GM23248 (cell line): ENCODE data around the gene ARFGEF3. TPM values are rescaled to one million over a fixed set of nuclear protein-coding genes. Genes with fewer than 3 reads are reported as not detected.

Experiments used
- DNase-seq: peaks from one replicate; pipeline ENCODE4 v3.0.0-alpha.2; 2015
- H2AFZ ChIP-seq: fragments of 200-600 bp; sonication (generic); 2 replicates; pipeline ENCODE4 v1.6.1; 2016; ENCODE audit warnings: antibody characterized with exemption
- H3F3A ChIP-seq: fragments of 200-600 bp; sonication (generic); 2 replicates; pipeline ENCODE4 v1.6.1; 2016; ENCODE audit warnings: mild to moderate bottlenecking, antibody characterized with exemption, mixed run types; ENCODE audit not compliant: insufficient read depth
- H3K27ac ChIP-seq: fragments of 200-600 bp; sonication (generic); 2 replicates; pipeline ENCODE4 v1.5.1; 2016; ENCODE audit warnings: mild to moderate bottlenecking
- H3K27me3 ChIP-seq: fragments of 200-600 bp; sonication (generic); replicated peaks from 2 replicates; pipeline ENCODE4 v1.6.1; 2016; ENCODE audit warnings: mild to moderate bottlenecking; ENCODE audit not compliant: insufficient read depth
- H3K36me3 ChIP-seq: fragments of 200-600 bp; sonication (generic); 2 replicates; pipeline ENCODE4 v1.6.1; 2016; ENCODE audit warnings: low read depth, mild to moderate bottlenecking
- H3K4me1 ChIP-seq: fragments of 200-600 bp; sonication (generic); 2 replicates; pipeline ENCODE4 v1.6.1; 2016; ENCODE audit warnings: mild to moderate bottlenecking; ENCODE audit not compliant: insufficient read depth
- H3K4me2 ChIP-seq: fragments of 200-600 bp; sonication (generic); one replicate; pipeline ENCODE4 v1.6.1; 2016; ENCODE audit warnings: mild to moderate bottlenecking; ENCODE audit not compliant: unreplicated experiment
- H3K4me3 ChIP-seq: fragments of 200-600 bp; sonication (generic); 2 replicates; pipeline ENCODE4 v1.5.1; 2016; ENCODE audit warnings: mild to moderate bottlenecking
- H3K79me2 ChIP-seq: fragments of 200-600 bp; sonication (generic); 2 replicates; pipeline ENCODE4 v1.6.1; 2016; ENCODE audit warnings: mild to moderate bottlenecking; ENCODE audit not compliant: insufficient read depth
- H3K9ac ChIP-seq: fragments of 200-600 bp; sonication (generic); 2 replicates; pipeline ENCODE4 v1.6.1; 2016; ENCODE audit warnings: mild to moderate bottlenecking
- H3K9me2 ChIP-seq: fragments of 200-600 bp; sonication (generic); 2 replicates; pipeline ENCODE4 v1.6.1; 2016; ENCODE audit warnings: mixed run types, mild to moderate bottlenecking, moderate library complexity; ENCODE audit not compliant: insufficient read depth
- H3K9me3 ChIP-seq: fragments of 200-600 bp; sonication (generic); one replicate; pipeline ENCODE4 v1.6.1; 2017; ENCODE audit warnings: low read depth
- H4K20me1 ChIP-seq: fragments of 200-600 bp; sonication (generic); 2 replicates; pipeline ENCODE4 v1.6.0; 2016; ENCODE audit not compliant: insufficient read depth
- EZH2 ChIP-seq: fragments of 200-600 bp; sonication (generic); IDR thresholded peaks from 2 replicates; pipeline ENCODE4 v1.6.1; 2018; ENCODE audit warnings: antibody characterized with exemption, mild to moderate bottlenecking; ENCODE audit not compliant: insufficient read depth, poor library complexity, severe bottlenecking
- EZH2phosphoT487 ChIP-seq: fragments of 200-600 bp; sonication (generic); IDR thresholded peaks from 2 replicates; pipeline ENCODE4 v1.6.1; 2018; ENCODE audit warnings: antibody characterized with exemption, moderate library complexity, mild to moderate bottlenecking, low read depth; ENCODE audit not compliant: insufficient read depth
- WGBS, 2 experiments: methylation state at CpG; one replicate each; pipeline ENCODE4 v1.1.6; 2015 to 2017; ENCODE audit warnings: low lambda C conversion rate in 2 of 2, low coverage in 1 of 2; ENCODE audit errors: missing lambda C conversion rate in 2 of 2; 5-methylcytosine and 5-hydroxymethylcytosine counted together
- in situ Hi-C: fragments of 300-500 bp; cut with MboI; formaldehyde crosslinking; loops from 2 replicates; pipeline ENCODE4 v1.15.0; 2020
- polyA plus RNA-seq: library from polyadenylated mRNA; unstranded; fragments of >200 nt; fragmentation: Nextera tagmentation; extraction: Ambion mirVana; gene quantifications from 2 replicates; pipeline ENCODE4 v1.2.1, GENCODE V29; 2016
- total RNA-seq: library from RNA; depleted of rRNA; stranded (reverse); fragments of >200 nt; shearing (Covaris generic); gene quantifications from 2 replicates; pipeline ENCODE4 v1.2.3, GENCODE V29; 2014

The ARFGEF3 gene
- total and polyA plus RNA-seq, 2 experiments from 2014 or later = 0.06 to 0.11 TPM

- H3K9me3 ChIP-seq = no peaks in the 10 kb centered on the region
- H4K20me1 ChIP-seq = no peaks in the 10 kb centered on the region
- WGBS, 2 experiments = 61 to 64% methylated on average over 4 of the region's 4 CpGs
- H3K79me2 ChIP-seq = no peaks in the 10 kb centered on the region
- in situ Hi-C loops = no loop called here
- no peaks in the 10 kb centered on the region for H3K9me2 ChIP-seq
- no peaks in the 10 kb centered on the region for H3K27me3 ChIP-seq
- H3K4me3 ChIP-seq = no peak overlapping the region
- no peak overlapping the region for H2AFZ ChIP-seq
- H3K9ac ChIP-seq = no peak overlapping the region
- no peaks in the 10 kb centered on the region for H3F3A ChIP-seq
- H3K36me3 ChIP-seq = no peaks in the 10 kb centered on the region
- H3K4me2 ChIP-seq = no peak overlapping the region
- DNase-seq = no peak
- no peak for TF ChIP-seq EZH2
- no peaks in the 10 kb centered on the region for H3K4me1 ChIP-seq
- H3K27ac ChIP-seq = no peak overlapping the region
These were observed 160.2 kb downstream of the ARFGEF3 start for GRCh38 chr6:138321934-138322333.

GRCh38 chr6:138323821-138324220, 162.1 kb downstream of the ARFGEF3 start:
- Histone ChIP-seq H2AFZ (no peak overlapping the region), H3F3A (no peaks in the 10 kb centered on the region), H3K27me3 (no peaks in the 10 kb centered on the region), H3K9ac (no peak overlapping the region), H3K79me2 (no peaks in the 10 kb centered on the region), H3K4me1 (no peaks in the 10 kb centered on the region), H3K9me3 (no peaks in the 10 kb centered on the region), H3K4me3 (no peak overlapping the region), H3K36me3 (no peaks in the 10 kb centered on the region), H3K9me2 (no peaks in the 10 kb centered on the region), H3K27ac (no peak overlapping the region), H4K20me1 (no peaks in the 10 kb centered on the region), H3K4me2 (no peak overlapping the region)
- no peak for DNase-seq
- in situ Hi-C loops = no loop called here
- 79 to 82% methylated on average over 13 of the region's 13 CpGs for WGBS, 2 experiments
- no peak for TF ChIP-seq EZH2
- no peak for TF ChIP-seq EZH2phosphoT487

- no peak for DNase-seq
- no peak for TF ChIP-seq EZH2
- no peak for TF ChIP-seq EZH2phosphoT487
- in situ Hi-C loops = no loop called here
- Histone ChIP-seq H2AFZ (no peak overlapping the region), H3K79me2 (no peaks in the 10 kb centered on the region), H3K9me3 (no peaks in the 10 kb centered on the region), H3F3A (no peaks in the 10 kb centered on the region), H3K36me3 (no peaks in the 10 kb centered on the region), H3K27me3 (no peaks in the 10 kb centered on the region), H3K4me3 (no peak overlapping the region), H3K4me2 (no peak overlapping the region), H4K20me1 (no peaks in the 10 kb centered on the region), H3K27ac (no peak overlapping the region), H3K9me2 (no peaks in the 10 kb centered on the region), H3K9ac (no peak overlapping the region), H3K4me1 (no peaks in the 10 kb centered on the region)
- 43 to 52% methylated on average over 3 of the region's 3 CpGs for WGBS, 2 experiments
These were observed 166.5 kb downstream of the ARFGEF3 start for GRCh38 chr6:138328210-138328609.

- Histone ChIP-seq H3K79me2 (no peaks in the 10 kb centered on the region), H3K9me2 (no peaks in the 10 kb centered on the region), H2AFZ (no peak overlapping the region), H3K4me1 (no peaks in the 10 kb centered on the region), H3K4me2 (no peak overlapping the region), H3K27ac (no peak overlapping the region), H3K4me3 (no peak overlapping the region), H3K27me3 (no peaks in the 10 kb centered on the region), H3K36me3 (no peaks in the 10 kb centered on the region), H3K9ac (no peak overlapping the region), H3K9me3 (no peaks in the 10 kb centered on the region), H3F3A (no peaks in the 10 kb centered on the region), H4K20me1 (no peaks in the 10 kb centered on the region)
- WGBS, 2 experiments = 57 to 69% methylated on average over 1 of the region's 1 CpG
- in situ Hi-C loops = no loop called here
- TF ChIP-seq EZH2 (no peak), EZH2phosphoT487 (no peak)
- DNase-seq = no peak
These were observed 169.0 kb downstream of the ARFGEF3 start for GRCh38 chr6:138330763-138331162.

- H3K9me3 ChIP-seq = no peaks in the 10 kb centered on the region
- 0 to 8% methylated on average over 1 of the region's 1 CpG for WGBS, 2 experiments
These were observed 169.7 kb downstream of the ARFGEF3 start for GRCh38 chr6:138331444-138331843.

More at GRCh38 chr6:138331444-138331843, 169.7 kb downstream of the ARFGEF3 start:
- H3K9me2 ChIP-seq = no peaks in the 10 kb centered on the region
- no peaks in the 10 kb centered on the region for H3K36me3 ChIP-seq
- no peak overlapping the region for H3K9ac ChIP-seq
- H2AFZ ChIP-seq = no peak overlapping the region
- no peak for TF ChIP-seq EZH2
- TF ChIP-seq EZH2phosphoT487 = no peak
- no peak overlapping the region for H3K27ac ChIP-seq
- no peaks in the 10 kb centered on the region for H3K4me1 ChIP-seq
- H3F3A ChIP-seq = no peaks in the 10 kb centered on the region
- H4K20me1 ChIP-seq = no peaks in the 10 kb centered on the region
- no peak overlapping the region for H3K4me2 ChIP-seq
- H3K4me3 ChIP-seq = no peak overlapping the region
- no peaks in the 10 kb centered on the region for H3K79me2 ChIP-seq
- no peaks in the 10 kb centered on the region for H3K27me3 ChIP-seq
- DNase-seq = no peak
- in situ Hi-C loops = no loop called here
